Kidney epithelial cell (primary cell): Measurements from ENCODE around the gene MROH7. TPM values are rescaled to one million over a fixed set of nuclear protein-coding genes. Genes with fewer than 3 reads are reported as not detected.

ENCODE experiments used
- DNase-seq: peaks from one replicate; pipeline ENCODE4 v3.0.0-alpha.2; 2010; ENCODE audit warnings: low read depth
- H3K27me3 ChIP-seq: 2 replicates; pipeline ENCODE4 v1.6.0; 2011; ENCODE audit warnings: low read length; ENCODE audit not compliant: control insufficient read depth, insufficient read depth
- H3K36me3 ChIP-seq: 2 replicates; pipeline ENCODE4 v1.5.1; 2011; ENCODE audit warnings: low read length; ENCODE audit not compliant: control insufficient read depth, insufficient read depth
- H3K4me3 ChIP-seq: 2 replicates; pipeline ENCODE4 v1.5.1; 2011; ENCODE audit warnings: low read depth, mild to moderate bottlenecking, control low read depth, low read length
- total RNA-seq: library from RNA; depleted of rRNA; stranded (reverse); fragments of >200 nt; gene quantifications from 2 replicates; pipeline ENCODE4 v1.2.3, GENCODE V29; 2015
- TF ChIP-seq, protein P1 (sequence below): IDR thresholded peaks from 2 replicates; pipeline ENCODE4 v1.5.1; 2011; ENCODE audit warnings: mild to moderate bottlenecking, moderate library complexity, low read length, control low read depth, inconsistent platforms; ENCODE audit not compliant: insufficient read depth, poor library complexity, severe bottlenecking

MROH7 gene
- total RNA-seq, 1 donor from 2014 or later = not detected

- TF ChIP-seq, protein P1, sequence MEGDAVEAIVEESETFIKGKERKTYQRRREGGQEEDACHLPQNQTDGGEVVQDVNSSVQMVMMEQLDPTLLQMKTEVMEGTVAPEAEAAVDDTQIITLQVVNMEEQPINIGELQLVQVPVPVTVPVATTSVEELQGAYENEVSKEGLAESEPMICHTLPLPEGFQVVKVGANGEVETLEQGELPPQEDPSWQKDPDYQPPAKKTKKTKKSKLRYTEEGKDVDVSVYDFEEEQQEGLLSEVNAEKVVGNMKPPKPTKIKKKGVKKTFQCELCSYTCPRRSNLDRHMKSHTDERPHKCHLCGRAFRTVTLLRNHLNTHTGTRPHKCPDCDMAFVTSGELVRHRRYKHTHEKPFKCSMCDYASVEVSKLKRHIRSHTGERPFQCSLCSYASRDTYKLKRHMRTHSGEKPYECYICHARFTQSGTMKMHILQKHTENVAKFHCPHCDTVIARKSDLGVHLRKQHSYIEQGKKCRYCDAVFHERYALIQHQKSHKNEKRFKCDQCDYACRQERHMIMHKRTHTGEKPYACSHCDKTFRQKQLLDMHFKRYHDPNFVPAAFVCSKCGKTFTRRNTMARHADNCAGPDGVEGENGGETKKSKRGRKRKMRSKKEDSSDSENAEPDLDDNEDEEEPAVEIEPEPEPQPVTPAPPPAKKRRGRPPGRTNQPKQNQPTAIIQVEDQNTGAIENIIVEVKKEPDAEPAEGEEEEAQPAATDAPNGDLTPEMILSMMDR = no peak
- Histone ChIP-seq H3K36me3 (no peaks in the 10 kb centered on the region), H3K27me3 (peaks cover 2% of the 10 kb centered on the region), H3K4me3 (no peak overlapping the region)
- DNase-seq = no peak
These were observed 33.6 kb upstream of the MROH7 start for GRCh38 chr1:54607821-54608565.

GRCh38 chr1:54608566-54609230 lies 32.9 kb upstream of the MROH7 start:
- Histone ChIP-seq H3K36me3 (no peaks in the 10 kb centered on the region), H3K27me3 (peaks cover 2% of the 10 kb centered on the region), H3K4me3 (no peak overlapping the region)
- no peak for DNase-seq
- TF ChIP-seq, protein P1 = no peak

GRCh38 chr1:54609301-54609921 lies 32.2 kb upstream of the MROH7 start:
- H3K27me3 ChIP-seq = peaks cover 2% of the 10 kb centered on the region
- TF ChIP-seq, protein P1 = no peak
- no peak for DNase-seq

DNA sequence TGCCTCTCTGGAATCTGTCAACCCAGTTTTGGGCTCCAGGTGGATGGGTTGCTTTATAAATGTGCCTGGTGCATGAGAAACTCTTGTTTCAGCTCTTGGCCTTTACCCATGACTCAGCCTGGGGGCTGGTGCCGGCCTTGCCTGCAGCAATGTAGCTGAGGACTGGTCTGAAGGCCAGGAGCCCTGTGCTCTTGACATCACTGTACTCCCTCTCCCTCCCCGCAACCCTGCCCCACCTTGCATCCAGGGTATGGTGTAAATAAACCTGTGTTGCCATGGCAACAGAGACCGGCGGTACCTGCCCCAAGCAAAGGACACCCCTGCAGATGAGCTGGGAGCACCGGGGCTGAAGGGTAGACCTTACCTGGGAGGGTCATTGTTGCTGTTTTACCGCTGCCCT lies 31.5 kb upstream of the MROH7 start:
- H3K36me3 ChIP-seq = no peaks in the 10 kb centered on the region

More at GRCh38 chr1:54609301-54609921, 32.2 kb upstream of the MROH7 start:
- H3K36me3 ChIP-seq = no peaks in the 10 kb centered on the region
- no peak overlapping the region for H3K4me3 ChIP-seq

GRCh38 chr1:54610601-54611580 lies 30.7 kb upstream of the MROH7 start:
- H3K4me3 ChIP-seq = no peak overlapping the region
- DNase-seq = no peak
- TF ChIP-seq, protein P1 = no peak
- peaks cover 2% of the 10 kb centered on the region for H3K27me3 ChIP-seq
- no peaks in the 10 kb centered on the region for H3K36me3 ChIP-seq

More for the DNA sequence above, 31.5 kb upstream of the MROH7 start:
- no peak for DNase-seq
- TF ChIP-seq, protein P1 = no peak
- H3K4me3 ChIP-seq = no peak overlapping the region
- peaks cover 2% of the 10 kb centered on the region for H3K27me3 ChIP-seq
